WTC11 (cell line): ENCODE data around the gene NBEAL1. TPM values are rescaled to one million over a fixed set of nuclear protein-coding genes. Genes with fewer than 3 reads are reported as not detected.
"Not testable (repeated sequence)": the region's sequence is repeated elsewhere in the genome, so short reads cannot be mapped to it uniquely, and the experiment has no call there.

Experiments used
- ATAC-seq: fragments of 200-7000 bp; cut with Tn5 transposase; 2 replicates; pipeline ENCODE4 v1.10.0; 2021; ENCODE audit warnings: mild to moderate bottlenecking, moderate library complexity
- CTCF ChIA-PET: fragments of 300-600 bp; sonication (Branson Sonifier 250); formaldehyde crosslinking; loops from one replicate; lab custom pipeline; 2021; ENCODE audit warnings: antibody characterized with exemption; lab: Charles Lee
- POLR2A ChIA-PET: fragments of 350-600 bp; sonication (Branson Sonifier 250); formaldehyde crosslinking; loops from one replicate; lab custom pipeline; 2021; ENCODE audit warnings: antibody characterized with exemption; lab: Charles Lee
- DNase-seq: peaks from one replicate; pipeline ENCODE4 v3.0.0; 2021; ENCODE audit warnings: low spot score
- H3K27ac Mint-ChIP-seq: 2 replicates; pipeline ENCODE4 v1.8.0; 2021; ENCODE audit warnings: mixed read lengths
- H3K27me3 Mint-ChIP-seq: 2 replicates; pipeline ENCODE4 v1.8.0; 2021; ENCODE audit warnings: low read depth, mild to moderate bottlenecking, moderate library complexity, mixed read lengths
- H3K36me3 Mint-ChIP-seq: 2 replicates; pipeline ENCODE4 v1.8.0; 2021; ENCODE audit warnings: mixed read lengths
- H3K4me1 Mint-ChIP-seq: 2 replicates; pipeline ENCODE4 v1.8.0; 2022; ENCODE audit warnings: mixed read lengths
- H3K4me3 Mint-ChIP-seq: 2 replicates; pipeline ENCODE4 v1.8.0; 2021; ENCODE audit warnings: mild to moderate bottlenecking, moderate library complexity, mixed read lengths
- H3K9me3 Mint-ChIP-seq: 2 replicates; pipeline ENCODE4 v1.8.0; 2021; ENCODE audit warnings: mixed read lengths
- ESRRA ChIP-seq: sonication (generic); formaldehyde crosslinking; IDR thresholded peaks from 2 replicates; pipeline ENCODE4 v1.8.1; 2022; ENCODE audit warnings: mild to moderate bottlenecking, missing genetic modification reagents, borderline replicate concordance
- ETV6 ChIP-seq: sonication (generic); formaldehyde crosslinking; IDR thresholded peaks from 2 replicates; pipeline ENCODE4 v1.8.1; 2022; ENCODE audit warnings: mild to moderate bottlenecking, missing genetic modification reagents
- FOXK1 ChIP-seq: sonication (generic); formaldehyde crosslinking; IDR thresholded peaks from 2 replicates; pipeline ENCODE4 v1.8.0; 2022; ENCODE audit warnings: mild to moderate bottlenecking, moderate library complexity, missing genetic modification reagents
- HMGA2 ChIP-seq: fragments of 250-450 bp; sonication (Bioruptor Pico); IDR thresholded peaks from 2 replicates; pipeline ENCODE4 v1.4.0; 2021; ENCODE audit warnings: mild to moderate bottlenecking, moderate library complexity
- JAZF1 ChIP-seq: fragments of 250-450 bp; sonication (Bioruptor Pico); IDR thresholded peaks from 2 replicates; pipeline ENCODE4 v1.9.0; 2021; ENCODE audit warnings: moderate library complexity, mild to moderate bottlenecking, inconsistent platforms
- NFYB ChIP-seq: sonication (generic); formaldehyde crosslinking; conservative IDR thresholded peaks from 2 replicates; pipeline ENCODE4 v1.8.0; 2022; ENCODE audit warnings: low read depth, missing genetic modification reagents
- NR2C2 ChIP-seq: sonication (generic); formaldehyde crosslinking; IDR thresholded peaks from 2 replicates; pipeline ENCODE4 v1.8.0; 2022; ENCODE audit warnings: mild to moderate bottlenecking, missing genetic modification reagents
- OVOL2 ChIP-seq: fragments of 250-450 bp; sonication (Bioruptor Pico); IDR thresholded peaks from 2 replicates; pipeline ENCODE4 v1.9.0; 2021; ENCODE audit warnings: mild to moderate bottlenecking, borderline replicate concordance
- RELA ChIP-seq: sonication (generic); formaldehyde crosslinking; IDR thresholded peaks from 2 replicates; pipeline ENCODE4 v1.8.1; 2022; ENCODE audit warnings: missing genetic modification reagents, mild to moderate bottlenecking, borderline replicate concordance
- SMAD3 ChIP-seq: sonication (generic); formaldehyde crosslinking; IDR thresholded peaks from 2 replicates; pipeline ENCODE4 v1.8.0; 2022; ENCODE audit warnings: missing genetic modification reagents, mild to moderate bottlenecking, borderline replicate concordance
- SMAD4 ChIP-seq: sonication (generic); formaldehyde crosslinking; IDR thresholded peaks from 2 replicates; pipeline ENCODE4 v1.8.0; 2022; ENCODE audit warnings: mild to moderate bottlenecking, missing genetic modification reagents
- TCF7 ChIP-seq: sonication (generic); formaldehyde crosslinking; IDR thresholded peaks from 2 replicates; pipeline ENCODE4 v1.8.0; 2022; ENCODE audit warnings: mild to moderate bottlenecking, low read depth, missing genetic modification reagents, moderate library complexity
- TEAD1 ChIP-seq: sonication (generic); formaldehyde crosslinking; IDR thresholded peaks from 2 replicates; pipeline ENCODE4 v1.8.0; 2022; ENCODE audit warnings: mild to moderate bottlenecking, missing genetic modification reagents
- TEAD4 ChIP-seq: sonication (generic); formaldehyde crosslinking; IDR thresholded peaks from 2 replicates; pipeline ENCODE4 v1.8.0; 2022; ENCODE audit warnings: mild to moderate bottlenecking, missing genetic modification reagents
- ZBTB21 ChIP-seq: sonication (generic); formaldehyde crosslinking; IDR thresholded peaks from 2 replicates; pipeline ENCODE4 v1.8.1; 2023; ENCODE audit warnings: mild to moderate bottlenecking, missing genetic modification reagents, borderline replicate concordance
- ZNF263 ChIP-seq: sonication (generic); formaldehyde crosslinking; IDR thresholded peaks from 2 replicates; pipeline ENCODE4 v1.8.1; 2022; ENCODE audit warnings: low read depth, mild to moderate bottlenecking, moderate library complexity, missing genetic modification reagents
- ZNF317 ChIP-seq: sonication (generic); formaldehyde crosslinking; IDR thresholded peaks from 2 replicates; pipeline ENCODE4 v1.8.1; 2023; ENCODE audit warnings: low read depth, mild to moderate bottlenecking, moderate library complexity, missing genetic modification reagents, borderline replicate concordance
- ZNF416 ChIP-seq: fragments of 250-450 bp; sonication (Bioruptor Pico); IDR thresholded peaks from 2 replicates; pipeline ENCODE4 v1.9.0; 2021; ENCODE audit warnings: mild to moderate bottlenecking, inconsistent platforms
- total RNA-seq: library from RNA; stranded (reverse); gene quantifications from 3 replicates; pipeline ENCODE4 v1.2.3, GENCODE V29; 2021
- TF ChIP-seq, protein P1 (sequence below): sonication (generic); formaldehyde crosslinking; IDR thresholded peaks from 2 replicates; pipeline ENCODE4 v1.8.0; 2022; ENCODE audit warnings: mild to moderate bottlenecking, missing genetic modification reagents
- TF ChIP-seq, protein P2 (sequence below): sonication (generic); formaldehyde crosslinking; IDR thresholded peaks from 2 replicates; pipeline ENCODE4 v1.8.1; 2022; ENCODE audit warnings: mild to moderate bottlenecking, missing genetic modification reagents, moderate library complexity, borderline replicate concordance
- TF ChIP-seq, protein P3 (sequence below): sonication (generic); formaldehyde crosslinking; IDR thresholded peaks from 2 replicates; pipeline ENCODE4 v1.8.1; 2022; ENCODE audit warnings: mild to moderate bottlenecking, moderate library complexity, missing genetic modification reagents

NBEAL1 gene
- total RNA-seq, 1 experiment from 2014 or later, result 10.5 TPM

DNA sequence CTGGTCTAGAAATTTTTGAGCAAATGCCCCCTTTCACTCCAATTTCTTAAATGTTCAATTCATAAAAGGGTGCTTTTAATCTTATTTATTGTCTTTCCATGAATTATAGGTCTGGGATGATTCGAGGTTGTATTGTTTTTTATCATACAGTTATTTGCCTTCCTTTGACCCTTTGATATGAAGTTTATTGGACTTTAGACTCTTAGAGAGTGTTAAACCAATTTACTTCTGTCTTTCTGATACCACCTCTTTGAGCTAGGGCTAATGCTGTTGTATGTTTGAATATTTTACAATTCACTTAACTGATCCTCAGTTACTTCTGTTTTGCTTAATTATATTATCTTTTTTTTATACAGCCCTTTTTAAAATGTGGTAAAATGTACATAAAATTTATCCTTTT, 134.5 kb downstream of the NBEAL1 start:
- POLR2A ChIA-PET, result no interaction called here
- Mint-ChIP-seq H3K4me1 (no peaks in the 10 kb centered on the region), H3K36me3 (peaks cover 6% of the 10 kb centered on the region; the same call in 1 of the 2 replicates), H3K27me3 (no peaks in the 10 kb centered on the region), H3K4me3 (no peak overlapping the region), H3K27ac (no peak overlapping the region), H3K9me3 (peaks cover 7% of the 10 kb centered on the region)
- ATAC-seq (no peak), DNase-seq (no peak)
- TF ChIP-seq, protein P1, sequence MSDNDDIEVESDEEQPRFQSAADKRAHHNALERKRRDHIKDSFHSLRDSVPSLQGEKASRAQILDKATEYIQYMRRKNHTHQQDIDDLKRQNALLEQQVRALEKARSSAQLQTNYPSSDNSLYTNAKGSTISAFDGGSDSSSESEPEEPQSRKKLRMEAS, result no peak
- TF ChIP-seq SMAD3 (CRISPR knock-in tag) (no peak), OVOL2 (CRISPR knock-in tag) (no peak), ETV6 (CRISPR knock-in tag) (no peak), NR2C2 (CRISPR knock-in tag) (no peak), SMAD4 (CRISPR knock-in tag) (no peak), NFYB (CRISPR knock-in tag) (no peak), FOXK1 (CRISPR knock-in tag) (no peak), TCF7 (CRISPR knock-in tag) (no peak), ZNF263 (CRISPR knock-in tag) (no peak), ZNF416 (CRISPR knock-in tag) (no peak), ZNF317 (CRISPR knock-in tag) (no peak)
- TF ChIP-seq, protein P2, sequence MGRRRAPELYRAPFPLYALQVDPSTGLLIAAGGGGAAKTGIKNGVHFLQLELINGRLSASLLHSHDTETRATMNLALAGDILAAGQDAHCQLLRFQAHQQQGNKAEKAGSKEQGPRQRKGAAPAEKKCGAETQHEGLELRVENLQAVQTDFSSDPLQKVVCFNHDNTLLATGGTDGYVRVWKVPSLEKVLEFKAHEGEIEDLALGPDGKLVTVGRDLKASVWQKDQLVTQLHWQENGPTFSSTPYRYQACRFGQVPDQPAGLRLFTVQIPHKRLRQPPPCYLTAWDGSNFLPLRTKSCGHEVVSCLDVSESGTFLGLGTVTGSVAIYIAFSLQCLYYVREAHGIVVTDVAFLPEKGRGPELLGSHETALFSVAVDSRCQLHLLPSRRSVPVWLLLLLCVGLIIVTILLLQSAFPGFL (CRISPR knock-in tag), result no peak
- CTCF ChIA-PET, result no interaction called here

DNA sequence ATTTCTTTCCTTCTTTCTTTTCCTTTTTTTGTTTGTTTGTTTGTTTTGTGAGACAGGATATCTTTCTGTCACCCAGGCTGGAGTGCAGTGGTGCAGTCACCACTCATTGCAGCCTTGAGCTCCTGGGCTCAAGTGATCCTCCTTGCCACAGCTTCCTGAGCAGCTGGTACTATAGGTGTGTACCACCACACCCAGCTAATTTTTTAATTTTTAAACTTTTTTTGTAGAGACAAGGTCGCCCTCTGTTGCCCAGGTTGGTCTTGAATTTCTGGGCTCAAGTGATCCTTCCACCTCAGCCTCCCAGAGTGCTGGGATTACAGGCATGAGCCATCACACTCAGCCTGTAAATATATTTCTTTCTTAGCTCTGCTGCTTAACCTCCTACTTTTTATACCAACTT, 140.7 kb downstream of the NBEAL1 start:
- Mint-ChIP-seq H3K9me3 (no peaks in the 10 kb centered on the region), H3K27me3 (no peaks in the 10 kb centered on the region), H3K27ac (no peak overlapping the region), H3K4me1 (no peaks in the 10 kb centered on the region), H3K4me3 (no peak overlapping the region), H3K36me3 (no peaks in the 10 kb centered on the region)
- POLR2A ChIA-PET, result interaction anchor here (0.5 kb wide), 1 partner anchor 316 kb away, joined by 4 read pairs; no protein-coding TSS in a partner anchor
- ATAC-seq (peak; percentile 60; the same call in 1 of the 2 replicates), DNase-seq (no peak)
- TF ChIP-seq TEAD1 (CRISPR knock-in tag) (no peak), HMGA2 (CRISPR knock-in tag) (no peak), RELA (CRISPR knock-in tag) (no peak), ESRRA (CRISPR knock-in tag) (no peak), JAZF1 (no peak), TEAD4 (CRISPR knock-in tag) (no peak), SMAD3 (CRISPR knock-in tag) (no peak), ZBTB21 (CRISPR knock-in tag) (no peak)
- TF ChIP-seq, protein P3, sequence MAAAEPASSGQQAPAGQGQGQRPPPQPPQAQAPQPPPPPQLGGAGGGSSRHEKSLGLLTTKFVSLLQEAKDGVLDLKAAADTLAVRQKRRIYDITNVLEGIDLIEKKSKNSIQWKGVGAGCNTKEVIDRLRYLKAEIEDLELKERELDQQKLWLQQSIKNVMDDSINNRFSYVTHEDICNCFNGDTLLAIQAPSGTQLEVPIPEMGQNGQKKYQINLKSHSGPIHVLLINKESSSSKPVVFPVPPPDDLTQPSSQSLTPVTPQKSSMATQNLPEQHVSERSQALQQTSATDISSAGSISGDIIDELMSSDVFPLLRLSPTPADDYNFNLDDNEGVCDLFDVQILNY, result no peak
- CTCF ChIA-PET, result interaction anchor here (0.6 to 1.2 kb wide), 2 partner anchors 562 to 567 kb away, joined by 3 to 5 read pairs; no protein-coding TSS in a partner anchor

DNA sequence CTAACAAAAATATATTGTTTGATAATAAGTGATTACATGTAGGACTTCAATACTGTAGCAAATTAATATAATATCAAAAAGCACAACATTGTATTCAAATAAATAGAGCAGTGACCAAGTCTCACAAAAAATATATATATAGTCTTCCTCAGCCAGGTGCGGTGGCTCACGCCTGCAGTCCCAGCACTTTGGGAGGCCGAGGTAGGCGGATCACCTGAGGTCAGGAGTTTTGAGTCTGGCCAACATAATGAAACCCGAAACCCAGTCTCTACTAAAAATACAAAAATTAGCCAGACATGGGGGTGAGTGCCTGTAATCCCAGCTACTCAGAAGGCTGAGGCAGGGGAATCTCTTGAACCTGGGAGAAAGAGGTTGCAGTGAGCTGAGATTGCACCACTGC, 148.0 kb downstream of the NBEAL1 start:
- H3K27ac Mint-ChIP-seq, H3K36me3 Mint-ChIP-seq, CTCF ChIA-PET, DNase-seq, ATAC-seq, H3K4me3 Mint-ChIP-seq, H3K4me1 Mint-ChIP-seq, H3K27me3 Mint-ChIP-seq, POLR2A ChIA-PET, H3K9me3 Mint-ChIP-seq: not testable (repeated sequence)
